Mesodermal cell (in vitro differentiated cells): ENCODE measurements around the gene ACTL10.

Experiments
- H3K27ac ChIP-seq: 2 replicates; pipeline ENCODE4 v1.7.0; 2013; ENCODE audit warnings: mild to moderate bottlenecking, low read depth, low read length, moderate library complexity; ENCODE audit not compliant: severe bottlenecking
- H3K36me3 ChIP-seq: 2 replicates; pipeline ENCODE4 v1.7.1; 2013; ENCODE audit warnings: mild to moderate bottlenecking, low read length, moderate library complexity; ENCODE audit not compliant: control insufficient read depth, insufficient read depth
- H3K4me1 ChIP-seq: one replicate; pipeline ENCODE4 v1.7.1; 2013; ENCODE audit warnings: mild to moderate bottlenecking, low read length; ENCODE audit not compliant: insufficient read depth, control insufficient read depth, poor library complexity, severe bottlenecking
- H3K4me3 ChIP-seq: 2 replicates; pipeline ENCODE4 v1.7.0; 2013; ENCODE audit warnings: low read length, control low read depth, mild to moderate bottlenecking; ENCODE audit not compliant: insufficient read depth, poor library complexity, severe bottlenecking; ENCODE audit errors: extremely low read depth
- H3K9me3 ChIP-seq: 2 replicates; pipeline ENCODE4 v1.7.1; 2013; ENCODE audit warnings: mild to moderate bottlenecking, low read length, moderate library complexity; ENCODE audit not compliant: control insufficient read depth
- WGBS, 2 experiments: methylation state at CpG; one replicate each; pipeline ENCODE4 v1.1.5; 2013; ENCODE audit warnings: missing lambda C conversion rate in 2 of 2; ENCODE audit not compliant: insufficient coverage in 2 of 2; 5-methylcytosine and 5-hydroxymethylcytosine counted together

Gene ACTL10

GRCh38 chr20:33672426-33673113, 5.8 kb downstream of the ACTL10 start:
- Histone ChIP-seq H3K4me1 (peaks cover 23% of the 10 kb centered on the region), H3K4me3 (peak overlapping the region; percentile 69), H3K27ac (no peak overlapping the region), H3K36me3 (peaks cover 61% of the 10 kb centered on the region), H3K9me3 (no peaks in the 10 kb centered on the region)
- 56 to 72% methylated on average over 11 to 16 of the region's 17 CpGs for WGBS, 2 experiments

- Histone ChIP-seq H3K36me3 (peaks cover 66% of the 10 kb centered on the region), H3K4me1 (peaks cover 23% of the 10 kb centered on the region), H3K27ac (no peak overlapping the region), H3K4me3 (peak overlapping the region; percentile 69), H3K9me3 (no peaks in the 10 kb centered on the region)
- WGBS, 2 experiments = 54 to 71% methylated on average over 3 to 4 of the region's 4 CpGs
These were observed 6.3 kb downstream of the ACTL10 start for GRCh38 chr20:33673114-33673409.

- peak overlapping the region; percentile 69 for H3K4me3 ChIP-seq
These were observed 6.9 kb downstream of the ACTL10 start for GRCh38 chr20:33673410-33674293.

GRCh38 chr20:33674294-33675135, 7.8 kb downstream of the ACTL10 start, which contains the start of gene NECAB3:
Gene NECAB3 (minus strand): TSS chr20:33674428. CDS start chr20:33674352, 76 bp downstream.
- Histone ChIP-seq H3K27ac (peak within 1 kb of the TSS; percentile 59), H3K4me1 (peaks cover 23% of the 10 kb centered on the region), H3K4me3 (peak within 1 kb of the TSS; percentile 69), H3K9me3 (no peaks in the 10 kb centered on the region), H3K36me3 (peaks cover 66% of the 10 kb centered on the region)
- WGBS, 2 experiments = 3 to 4% methylated on average over 63 to 68 of the region's 73 CpGs

More at GRCh38 chr20:33673410-33674293, 6.9 kb downstream of the ACTL10 start:
- 2 to 4% methylated on average over 15 to 26 of the region's 29 CpGs for WGBS, 2 experiments
- peaks cover 67% of the 10 kb centered on the region for H3K36me3 ChIP-seq
- H3K9me3 ChIP-seq = no peaks in the 10 kb centered on the region
- H3K27ac ChIP-seq = peak overlapping the region; percentile 49
- H3K4me1 ChIP-seq = peaks cover 23% of the 10 kb centered on the region

GRCh38 chr20:33675136-33675959, 8.6 kb downstream of the ACTL10 start:
- no peaks in the 10 kb centered on the region for H3K9me3 ChIP-seq
- H3K4me3 ChIP-seq = no peak overlapping the region
- H3K27ac ChIP-seq = peak overlapping the region; percentile 59
- WGBS, 2 experiments = 36% methylated on average over 8 to 9 of the region's 16 CpGs
- H3K36me3 ChIP-seq = peaks cover 62% of the 10 kb centered on the region
- H3K4me1 ChIP-seq = peaks cover 23% of the 10 kb centered on the region

GRCh38 chr20:33676121-33676520, 9.4 kb downstream of the ACTL10 start:
- Histone ChIP-seq H3K36me3 (peaks cover 57% of the 10 kb centered on the region), H3K27ac (no peak overlapping the region), H3K4me3 (no peak overlapping the region), H3K9me3 (no peaks in the 10 kb centered on the region), H3K4me1 (peaks cover 23% of the 10 kb centered on the region)
- WGBS, 2 experiments = 95 to 98% methylated on average over 8 to 9 of the region's 11 CpGs

- Histone ChIP-seq H3K27ac (no peak overlapping the region), H3K9me3 (no peaks in the 10 kb centered on the region), H3K4me3 (no peak overlapping the region), H3K36me3 (peaks cover 49% of the 10 kb centered on the region), H3K4me1 (peaks cover 23% of the 10 kb centered on the region)
- WGBS, 2 experiments = 95 to 96% methylated on average over 28 of the region's 31 CpGs
These were observed 10.2 kb downstream of the ACTL10 start for GRCh38 chr20:33676652-33677645.

GRCh38 chr20:33677991-33678702, 11.4 kb downstream of the ACTL10 start:
- Histone ChIP-seq H3K9me3 (no peaks in the 10 kb centered on the region), H3K27ac (no peak overlapping the region), H3K36me3 (peaks cover 45% of the 10 kb centered on the region), H3K4me3 (no peak overlapping the region), H3K4me1 (peaks cover 16% of the 10 kb centered on the region)
- WGBS, 2 experiments = 94 to 95% methylated on average over 13 to 15 of the region's 15 CpGs
